H1 (cell line): ENCODE results near the gene TECTB. TPM values are rescaled to one million over a fixed set of nuclear protein-coding genes. Genes with fewer than 3 reads are reported as not detected.

ENCODE experiments used
- CHD7 ChIP-seq: fragments of 300-600 bp; sonication (generic); IDR thresholded peaks from 2 replicates; pipeline ENCODE4 v1.7.1; 2012; ENCODE audit warnings: low read length, moderate library complexity, mild to moderate bottlenecking, inconsistent platforms; ENCODE audit not compliant: insufficient replicate concordance
- RBBP5 ChIP-seq: IDR thresholded peaks from 2 replicates; pipeline ENCODE4 v1.7.1; 2012; ENCODE audit warnings: low read depth, mild to moderate bottlenecking, inconsistent platforms, low read length, moderate library complexity, borderline replicate concordance
- SP4 ChIP-seq: IDR thresholded peaks from 2 replicates; pipeline ENCODE4 v1.6.1; 2012; ENCODE audit warnings: low read length, inconsistent platforms
- TBP ChIP-seq: IDR thresholded peaks from 2 replicates; pipeline ENCODE4 v1.6.1; 2011; ENCODE audit warnings: low read depth, low read length, improper control_type of control experiment
- polyA plus RNA-seq, 7 experiments: library from polyadenylated mRNA; depleted of rRNA in 3 of 7; stranded (reverse) in 5 of 7; unstranded in 2 of 7; fragments of >200 nt in 5 of 7; fragments of 200-250 nt in 2 of 7; gene quantifications; 1 replicate in 5 of 7; 2 replicates in 1 of 7; 4 replicates in 1 of 7; pipeline versions ENCODE4 v1.2.1 to v1.2.3, GENCODE V29; 2011 to 2013; ENCODE audit warnings: missing spikeins in 2 of 7, mixed read lengths in 2 of 7
- total RNA-seq: library from RNA; stranded (reverse); fragmentation: NEBNext Ultra II Directional; extraction: Animal tissue kit (Norgen Biotek cat#: 25700); gene quantifications from 2 replicates; pipeline ENCODE4 v1.2.1, GENCODE V29; 2021

The TECTB gene
- total and polyA plus RNA-seq, 2 of the 8 experiments (the other 6 are each of a cell fraction or from before 2014, with no cell fraction given) = not detected

DNA sequence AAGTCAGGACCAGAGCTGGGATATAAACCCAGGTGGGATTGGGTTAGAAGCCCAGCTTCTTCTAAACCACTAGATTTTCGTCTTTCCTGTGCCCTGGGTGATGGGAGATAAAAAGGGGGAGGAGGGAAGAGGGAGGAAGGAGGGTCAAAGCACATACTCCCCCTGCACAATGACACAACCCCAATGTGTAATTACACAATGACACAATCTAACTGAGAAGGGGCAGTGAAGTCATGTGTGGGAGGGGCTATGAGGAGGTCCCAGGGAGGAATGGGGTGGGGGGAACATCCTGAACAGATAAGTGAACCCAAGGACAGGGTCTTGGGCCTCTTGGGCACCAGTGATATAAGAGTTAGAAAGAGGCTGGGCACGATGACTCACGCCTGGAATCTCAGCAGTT is 44.5 kb downstream of the TECTB start (continued):
- TF ChIP-seq CHD7 (no peak), TBP (no peak), RBBP5 (no peak), SP4 (no peak)
